Thyroid gland (tissue), 4 donors: Measurements from ENCODE around the gene KCNK4.

Experiments used
- POLR2A ChIP-seq, 2 donors: fragments of 450-650 bp; IDR thresholded peaks; one replicate each; pipeline ENCODE4 v1.6.1; 2017; ENCODE audit warnings: antibody characterized with exemption in 2 of 2, mild to moderate bottlenecking in 2 of 2, moderate library complexity in 1 of 2
- TF ChIP-seq, protein P1 (sequence below), 6 experiments: fragments of 200-600 bp in 3 of 6; fragments of 450-650 bp in 3 of 6; sonication (generic) in 3 of 6; IDR thresholded peaks; one replicate each; pipeline ENCODE4 v1.5.1; 2016 to 2019; ENCODE audit warnings: antibody characterized with exemption in 6 of 6, mild to moderate bottlenecking in 2 of 6, inconsistent platforms in 1 of 6, moderate library complexity in 1 of 6

DNA sequence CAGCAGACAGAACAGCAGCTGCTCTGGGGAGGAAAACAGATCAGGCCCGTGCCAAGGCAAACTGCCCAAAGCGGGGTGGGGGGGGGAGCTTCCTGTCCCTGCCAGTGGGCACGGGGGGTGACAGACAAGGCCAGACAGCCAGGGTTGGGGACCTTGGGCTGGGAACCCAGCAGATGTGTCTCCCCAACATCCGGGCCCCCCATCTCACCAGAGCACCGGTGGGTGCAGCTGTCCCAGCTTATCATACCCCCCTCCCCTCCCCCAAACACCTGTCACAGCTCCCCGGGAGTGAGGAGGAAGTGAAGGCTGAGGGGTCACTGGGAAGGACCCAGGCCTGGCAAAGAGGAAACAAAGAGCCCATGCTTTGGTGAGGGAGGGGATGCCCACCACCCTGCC, 45.7 kb upstream of the KCNK4 start:
- TF ChIP-seq, protein P1, sequence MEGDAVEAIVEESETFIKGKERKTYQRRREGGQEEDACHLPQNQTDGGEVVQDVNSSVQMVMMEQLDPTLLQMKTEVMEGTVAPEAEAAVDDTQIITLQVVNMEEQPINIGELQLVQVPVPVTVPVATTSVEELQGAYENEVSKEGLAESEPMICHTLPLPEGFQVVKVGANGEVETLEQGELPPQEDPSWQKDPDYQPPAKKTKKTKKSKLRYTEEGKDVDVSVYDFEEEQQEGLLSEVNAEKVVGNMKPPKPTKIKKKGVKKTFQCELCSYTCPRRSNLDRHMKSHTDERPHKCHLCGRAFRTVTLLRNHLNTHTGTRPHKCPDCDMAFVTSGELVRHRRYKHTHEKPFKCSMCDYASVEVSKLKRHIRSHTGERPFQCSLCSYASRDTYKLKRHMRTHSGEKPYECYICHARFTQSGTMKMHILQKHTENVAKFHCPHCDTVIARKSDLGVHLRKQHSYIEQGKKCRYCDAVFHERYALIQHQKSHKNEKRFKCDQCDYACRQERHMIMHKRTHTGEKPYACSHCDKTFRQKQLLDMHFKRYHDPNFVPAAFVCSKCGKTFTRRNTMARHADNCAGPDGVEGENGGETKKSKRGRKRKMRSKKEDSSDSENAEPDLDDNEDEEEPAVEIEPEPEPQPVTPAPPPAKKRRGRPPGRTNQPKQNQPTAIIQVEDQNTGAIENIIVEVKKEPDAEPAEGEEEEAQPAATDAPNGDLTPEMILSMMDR (IDR thresholded peaks at IDR 0.05), result no peak
- TF ChIP-seq POLR2A (IDR thresholded peaks at IDR 0.05), result no peak
